OCI-LY7 (cell line): ENCODE measurements around the gene ZNF670. TPM values are rescaled to one million over a fixed set of nuclear protein-coding genes. Genes with fewer than 3 reads are reported as not detected.

Source experiments
- BruUV-seq: library from RNA; stranded (reverse); fragments of 400-500 nt; replicated peaks from 2 replicates; lab custom pipeline; 2021; lab: Mats Ljungman, UMichigan
- CTCF ChIA-PET: fragments of 300-600 bp; sonication (Branson Sonifier 250); formaldehyde crosslinking; loops from one replicate; lab custom pipeline; 2022; ENCODE audit warnings: antibody characterized with exemption; ENCODE audit not compliant: unreplicated experiment; lab: Charles Lee
- POLR2A ChIA-PET: fragments of 300-600 bp; sonication (Branson Sonifier 250); formaldehyde crosslinking; loops from one replicate; lab custom pipeline; 2022; ENCODE audit warnings: antibody characterized with exemption; lab: Charles Lee
- DNase-seq: peaks from one replicate; pipeline ENCODE4 v3.0.0-alpha.2; 2015; ENCODE audit warnings: low spot score
- H2AFZ ChIP-seq: fragments of 200-600 bp; sonication (generic), shearing (Covaris generic); 2 replicates; pipeline ENCODE4 v1.6.1; 2014; ENCODE audit warnings: mild to moderate bottlenecking, antibody characterized with exemption, low read length, moderate library complexity
- H3K27ac ChIP-seq: fragments of 200-600 bp; sonication (generic); 2 replicates; pipeline ENCODE4 v1.5.1; 2014; ENCODE audit warnings: mixed run types, low read depth, mild to moderate bottlenecking, moderate library complexity, low read length, inconsistent platforms; ENCODE audit not compliant: poor library complexity, severe bottlenecking
- H3K36me3 ChIP-seq: fragments of 200-600 bp; sonication (generic); 2 replicates; pipeline ENCODE4 v1.6.1; 2014; ENCODE audit warnings: mild to moderate bottlenecking, antibody characterized with exemption, low read length, moderate library complexity, mixed read lengths; ENCODE audit not compliant: insufficient read depth
- H3K4me1 ChIP-seq: fragments of 200-600 bp; sonication (generic); 2 replicates; pipeline ENCODE4 v1.5.1; 2014; ENCODE audit warnings: mild to moderate bottlenecking, low read length; ENCODE audit not compliant: insufficient read depth, poor library complexity, severe bottlenecking
- H3K4me2 ChIP-seq: fragments of 200-600 bp; sonication (generic); 2 replicates; pipeline ENCODE4 v1.6.1; 2014; ENCODE audit warnings: mild to moderate bottlenecking, low read length
- H3K4me3 ChIP-seq: fragments of 200-600 bp; sonication (generic); 2 replicates; pipeline ENCODE4 v1.5.1; 2014; ENCODE audit warnings: mild to moderate bottlenecking, low read depth, low read length; ENCODE audit not compliant: poor library complexity, severe bottlenecking
- H3K79me2 ChIP-seq: fragments of 200-600 bp; sonication (generic); 2 replicates; pipeline ENCODE4 v1.6.1; 2016; ENCODE audit warnings: low read depth, mild to moderate bottlenecking, low read length, moderate library complexity, mixed read lengths; ENCODE audit not compliant: insufficient read depth
- H3K9me2 ChIP-seq: fragments of 200-600 bp; sonication (generic); 2 replicates; pipeline ENCODE4 v1.6.1; 2016; ENCODE audit warnings: mild to moderate bottlenecking, low read length, mixed read lengths; ENCODE audit not compliant: insufficient read depth
- H3K9me3 ChIP-seq: fragments of 200-600 bp; sonication (generic); 2 replicates; pipeline ENCODE4 v1.6.1; 2014; ENCODE audit warnings: mild to moderate bottlenecking, mixed run types, low read length, mixed read lengths
- H4K20me1 ChIP-seq: fragments of 200-600 bp; sonication (generic); 2 replicates; pipeline ENCODE4 v1.6.1; 2014; ENCODE audit warnings: mild to moderate bottlenecking, antibody characterized with exemption, low read length, moderate library complexity, mixed read lengths; ENCODE audit not compliant: insufficient read depth
- CTCF ChIP-seq: fragments of 200-600 bp; sonication (generic); conservative IDR thresholded peaks from 2 replicates; pipeline ENCODE4 v1.5.1; 2014; ENCODE audit warnings: mild to moderate bottlenecking, antibody characterized with exemption, low read length, moderate library complexity, mixed read lengths
- EZH2phosphoT487 ChIP-seq: fragments of 200-600 bp; sonication (generic); IDR thresholded peaks from 2 replicates; pipeline ENCODE4 v1.6.1; 2018; ENCODE audit warnings: low read depth, borderline replicate concordance, mild to moderate bottlenecking, mixed run types, antibody characterized with exemption, low read length, moderate library complexity, mixed read lengths
- intact Hi-C: fragments of 100-400 bp; cut with micrococcal nuclease; formaldehyde crosslinking; loops from one replicate; pipeline ENCODE4 v1.10.0; 2022; ENCODE audit not compliant: unreplicated experiment
- total RNA-seq, 2 experiments: library from RNA; depleted of rRNA in 1 of 2; stranded (reverse); fragments of >200 nt in 1 of 2; shearing (Covaris generic) in 1 of 2; gene quantifications; 2 replicates each; pipeline ENCODE4 v1.2.3, GENCODE V29; 2014 to 2022

Gene ZNF670
- total RNA-seq, 2 experiments from 2014 or later, result 5.5 to 8.6 TPM

GRCh38 chr1:247100676-247101279 lies 22.2 kb upstream of the ZNF670 start:
- no peak overlapping the region for H3K4me3 ChIP-seq
- no peaks in the 10 kb centered on the region for H4K20me1 ChIP-seq
- DNase-seq, result no peak
- peaks cover 38% of the 10 kb centered on the region for H3K9me3 ChIP-seq
- no peak overlapping the region for H3K4me2 ChIP-seq
- H3K36me3 ChIP-seq, result peaks cover 69% of the 10 kb centered on the region
- no peak overlapping the region for H3K27ac ChIP-seq
- TF ChIP-seq EZH2phosphoT487, result no peak
- no peak for TF ChIP-seq CTCF
- no peaks in the 10 kb centered on the region for H3K9me2 ChIP-seq
- H2AFZ ChIP-seq, result no peak overlapping the region
- intact Hi-C loops, result no loop called here
- H3K4me1 ChIP-seq, result peaks cover 14% of the 10 kb centered on the region
- POLR2A ChIA-PET, result interaction anchor here (0.6 kb wide), 1 partner anchor 35 kb away, joined by 5 read pairs; no protein-coding TSS in a partner anchor
- CTCF ChIA-PET, result no interaction called here
- peaks cover 49% of the 10 kb centered on the region for H3K79me2 ChIP-seq
- BruUV-seq, result no TSS peak

- intact Hi-C loops, result no loop called here
- no peak overlapping the region for H2AFZ ChIP-seq
- TF ChIP-seq EZH2phosphoT487, result no peak
- TF ChIP-seq CTCF, result no peak
- H3K79me2 ChIP-seq, result peaks cover 28% of the 10 kb centered on the region
- CTCF ChIA-PET, result no interaction called here
- no peak overlapping the region for H3K27ac ChIP-seq
- H3K9me2 ChIP-seq, result no peaks in the 10 kb centered on the region
- H3K4me3 ChIP-seq, result no peak overlapping the region
- no peaks in the 10 kb centered on the region for H3K4me1 ChIP-seq
- POLR2A ChIA-PET, result no interaction called here
- peaks cover 24% of the 10 kb centered on the region for H3K9me3 ChIP-seq
- peaks cover 59% of the 10 kb centered on the region for H3K36me3 ChIP-seq
- H3K4me2 ChIP-seq, result no peak overlapping the region
- no peaks in the 10 kb centered on the region for H4K20me1 ChIP-seq
- no TSS peak for BruUV-seq
- DNase-seq, result no peak
Observed at GRCh38 chr1:247096958-247097357, 18.3 kb upstream of the ZNF670 start.

GRCh38 chr1:247096544-247096943 lies 17.9 kb upstream of the ZNF670 start:
- H2AFZ ChIP-seq, result no peak overlapping the region
- peaks cover 24% of the 10 kb centered on the region for H3K79me2 ChIP-seq
- no peaks in the 10 kb centered on the region for H3K4me1 ChIP-seq
- intact Hi-C loops, result no loop called here
- TF ChIP-seq CTCF, result no peak
- no peak for TF ChIP-seq EZH2phosphoT487
- H3K27ac ChIP-seq, result no peak overlapping the region
- BruUV-seq, result no TSS peak
- ChIA-PET CTCF (no interaction called here), POLR2A (no interaction called here)
- H3K4me2 ChIP-seq, result no peak overlapping the region
- peaks cover 20% of the 10 kb centered on the region for H3K9me3 ChIP-seq
- no peak for DNase-seq
- H4K20me1 ChIP-seq, result no peaks in the 10 kb centered on the region
- H3K9me2 ChIP-seq, result no peaks in the 10 kb centered on the region
- peaks cover 55% of the 10 kb centered on the region for H3K36me3 ChIP-seq
- no peak overlapping the region for H3K4me3 ChIP-seq
